Choroid plexus epithelial cell (primary cell): Measurements from ENCODE around the gene SYT8.
"Not testable (repeated sequence)": the region's sequence is repeated elsewhere in the genome, so short reads cannot be mapped to it uniquely, and the experiment has no call there.

Experiments used
- DNase-seq: peaks from one replicate; pipeline ENCODE4 v3.0.0-alpha.2; 2010; ENCODE audit warnings: low read depth
- H3K4me3 ChIP-seq: 2 replicates; pipeline ENCODE4 v1.5.1; 2011; ENCODE audit warnings: low read depth, mild to moderate bottlenecking, control low read depth, low read length, moderate library complexity
- CTCF ChIP-seq: conservative IDR thresholded peaks from 2 replicates; pipeline ENCODE4 v1.5.1; 2011; ENCODE audit warnings: low read depth, mild to moderate bottlenecking, control low read depth, inconsistent platforms, low read length, moderate library complexity

Gene SYT8

GRCh38 chr11:1796413-1797011 lies 38.3 kb upstream of the SYT8 start:
- no peak for DNase-seq
- H3K4me3 ChIP-seq: no peak overlapping the region
- TF ChIP-seq CTCF: peak; percentile 2

- TF ChIP-seq CTCF: no peak
- DNase-seq: no peak
- H3K4me3 ChIP-seq: no peak overlapping the region
These were observed 37.2 kb upstream of the SYT8 start for GRCh38 chr11:1797391-1798125.

GRCh38 chr11:1803246-1803645 lies 31.5 kb upstream of the SYT8 start:
- no peak for TF ChIP-seq CTCF
- no peak for DNase-seq
- H3K4me3 ChIP-seq: no peak overlapping the region

GRCh38 chr11:1803835-1804519 lies 30.8 kb upstream of the SYT8 start:
- not testable (repeated sequence) for DNase-seq, H3K4me3 ChIP-seq

- TF ChIP-seq CTCF: no peak
- no peak for DNase-seq
- no peak overlapping the region for H3K4me3 ChIP-seq
These were observed 29.3 kb upstream of the SYT8 start for GRCh38 chr11:1805525-1805924.

- no peak for DNase-seq
- peak; percentile 10 for TF ChIP-seq CTCF
- no peak overlapping the region for H3K4me3 ChIP-seq
These were observed 27.4 kb upstream of the SYT8 start for GRCh38 chr11:1807264-1807995.

- no peak overlapping the region for H3K4me3 ChIP-seq
- DNase-seq: no peak
- no peak for TF ChIP-seq CTCF
These were observed 24.0 kb upstream of the SYT8 start for GRCh38 chr11:1810761-1811160.
